Naive B cell (primary cell): ENCODE data around the gene CPT2. TPM values are rescaled to one million over a fixed set of nuclear protein-coding genes. Genes with fewer than 3 reads are reported as not detected.

Experiments
- polyA plus RNA-seq, 6 donors: library from polyadenylated mRNA; unstranded; fragments of 300-500 nt; fragmentation: Illumina TruSeq; gene quantifications; one replicate each; pipeline ENCODE4 v1.2.3, GENCODE V29; 2021; ENCODE audit warnings: low read depth in 6 of 6

Gene CPT2
- polyA plus RNA-seq, 6 donors from 2014 or later: 21.2 to 39.1 (median 28.5) TPM

Other genes starting within 250 kb of the CPT2 start
- gene PODN, start 134.6 kb upstream of the CPT2 start, polyA plus RNA-seq: not detected
- not detected for gene SLC1A7, start 54.2 kb upstream of the CPT2 start, polyA plus RNA-seq
- gene CZIB, start 23.8 kb downstream of the CPT2 start, polyA plus RNA-seq: 10 to 100 TPM; 34.5 to 63.0 (median 52.5) TPM
- gene MAGOH, start 41.7 kb downstream of the CPT2 start, polyA plus RNA-seq: 100 to 1,000 TPM in 5 of 6 donors, 10 to 100 TPM in 1; 44.2 to 124 (median 117) TPM
- gene LRP8, start 131.2 kb downstream of the CPT2 start, polyA plus RNA-seq: 1 to 10 TPM in 1 of 6 donors, under 1 TPM in 4, not detected in 1; 0.21 to 1.5 (median 0.57) TPM